Posterior cingulate gyrus (tissue), 11 donors: ENCODE measurements around the gene HIBCH.
"Not testable (repeated sequence)": the region's sequence is repeated elsewhere in the genome, so short reads cannot be mapped to it uniquely, and the experiment has no call there.

ENCODE experiments used
- DNase-seq, 10 donors: peaks; one replicate each; pipeline versions ENCODE4 v3.0.0 to v3.0.0-alpha.2; 2020 to 2021; ENCODE audit warnings: mixed read lengths in 3 of 10
- intact Hi-C: fragments of 100-400 bp; cut with DNase I; formaldehyde crosslinking; loops from one replicate; pipeline ENCODE4 v1.15.1; 2023

HIBCH gene

DNA sequence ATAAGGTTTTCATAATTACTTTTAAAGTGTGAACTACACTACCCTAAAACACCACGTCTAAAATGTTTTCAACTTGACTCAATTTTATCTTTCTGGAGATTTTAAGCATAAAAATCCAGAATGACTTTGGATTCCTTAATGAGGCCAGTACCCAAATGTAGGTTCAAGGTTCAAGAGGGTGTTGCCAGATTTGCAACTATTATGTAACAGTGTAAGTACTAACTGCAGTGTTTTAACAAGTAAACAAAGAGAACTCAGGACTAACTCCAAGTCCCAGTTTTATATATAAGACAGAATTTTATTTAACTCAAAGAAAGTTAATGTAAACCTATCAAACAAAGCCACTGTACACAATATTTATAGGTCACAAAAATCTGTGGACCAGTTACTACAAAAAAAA, 5.7 kb downstream of the HIBCH start:
- no peak for DNase-seq
- intact Hi-C loops: no loop called here

DNA sequence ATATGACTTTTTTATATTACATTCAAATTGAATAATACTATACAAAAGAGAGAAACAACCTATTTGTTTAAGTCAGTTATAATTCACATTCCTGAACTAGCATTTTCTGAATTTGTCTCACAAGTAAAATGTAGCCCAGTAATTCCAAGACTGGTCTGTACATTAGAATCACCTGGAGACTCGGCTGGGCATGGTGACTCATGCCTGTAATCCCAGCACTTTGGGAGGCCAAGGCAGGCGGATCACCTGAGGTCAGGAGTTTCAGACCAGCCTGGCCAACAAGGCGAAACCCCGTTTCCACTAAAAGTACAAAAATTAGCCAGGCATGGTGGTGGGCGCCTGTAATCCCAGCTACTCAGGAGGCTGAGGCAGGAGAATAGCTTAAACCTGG, 7.0 kb downstream of the HIBCH start:
- peak in 1 of 10 donors; percentile 48 for DNase-seq
- intact Hi-C loops: not testable (repeated sequence)

DNA sequence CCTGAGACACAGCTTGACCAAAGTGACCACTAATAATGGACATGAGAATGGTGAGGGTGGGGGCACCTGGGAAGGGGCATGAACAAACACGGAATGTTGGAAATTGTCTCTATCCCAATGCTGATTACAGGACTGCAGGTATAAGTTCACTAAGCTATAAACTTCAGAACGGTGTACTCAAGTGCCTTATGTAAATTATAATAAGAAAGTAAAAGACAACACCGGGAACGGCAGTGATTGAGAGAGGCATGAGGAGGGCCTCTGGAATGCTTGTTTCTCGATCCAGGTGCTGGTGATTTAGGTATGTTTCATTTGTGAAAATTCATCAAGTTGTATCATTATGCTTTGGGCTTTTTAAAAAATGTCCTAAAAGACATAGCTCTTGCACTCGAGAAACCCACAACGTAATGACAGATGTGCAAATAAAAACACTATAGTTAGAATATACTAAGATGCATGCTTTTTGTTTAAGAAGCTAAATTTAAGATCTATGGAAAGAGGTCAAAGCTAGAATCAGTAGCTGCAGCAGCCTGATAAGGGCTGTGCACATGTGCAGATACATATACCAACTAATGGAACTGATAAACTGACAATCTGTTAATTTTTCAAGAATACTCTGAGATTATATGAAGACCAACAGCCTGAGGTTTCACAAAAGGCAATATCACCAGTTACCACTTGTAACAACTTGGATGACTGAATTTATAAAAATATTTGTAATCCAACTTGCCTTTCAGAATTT, 7.6 kb downstream of the HIBCH start:
- DNase-seq: no peak
- intact Hi-C loops: no loop called here

GRCh38 chr2:190308031-190308430, 11.6 kb downstream of the HIBCH start:
- no peak for DNase-seq
- intact Hi-C loops: no loop called here

- DNase-seq: no peak
- intact Hi-C loops: no loop called here
Observed at GRCh38 chr2:190304404-190304803, 15.2 kb downstream of the HIBCH start.

GRCh38 chr2:190303647-190304046, 16.0 kb downstream of the HIBCH start:
- intact Hi-C loops: no loop called here
- DNase-seq: no peak

DNA sequence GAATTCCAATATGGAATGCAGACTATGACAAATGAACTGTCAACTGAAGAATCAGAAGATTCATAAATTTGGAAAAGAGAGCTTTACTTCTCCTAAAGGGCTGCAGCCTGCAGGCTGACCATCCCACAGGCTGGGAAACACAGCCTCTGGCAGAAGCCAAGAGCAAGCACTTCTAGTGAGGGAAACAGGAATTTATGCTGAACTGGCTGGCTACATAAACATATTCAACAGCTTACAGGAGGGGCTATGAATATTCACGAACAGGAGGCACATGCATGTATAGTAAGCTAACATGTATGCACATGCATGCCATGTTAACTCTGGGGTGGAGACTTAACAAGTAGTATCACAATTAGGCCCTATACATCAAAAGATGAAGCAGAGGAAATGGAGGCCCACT, 17.6 kb downstream of the HIBCH start:
- intact Hi-C loops: no loop called here

DNA sequence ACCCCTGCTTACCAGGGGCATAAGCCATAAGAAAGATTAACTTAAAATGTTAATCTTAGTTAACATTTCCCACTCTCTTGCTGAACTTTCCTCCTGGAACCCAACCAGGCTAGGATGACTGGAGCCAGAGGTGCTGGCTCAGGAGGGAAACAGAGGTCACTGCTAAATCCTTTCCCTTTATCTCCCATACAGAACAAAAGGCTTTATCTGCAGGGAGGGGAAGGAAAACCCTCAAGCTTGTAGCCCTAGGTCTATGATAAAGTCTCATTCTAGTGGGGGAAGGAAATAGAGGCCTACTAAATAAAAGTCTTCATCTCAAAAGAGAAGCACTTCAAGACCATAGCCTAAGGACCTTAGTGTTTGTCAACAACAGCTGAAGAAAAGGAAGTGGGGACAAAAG, 18.6 kb downstream of the HIBCH start:
- intact Hi-C loops: no loop called here
- DNase-seq: no peak

More for the DNA sequence above, 17.6 kb downstream of the HIBCH start:
- DNase-seq: no peak

GRCh38 chr2:190297880-190298279, 21.7 kb downstream of the HIBCH start:
- intact Hi-C loops: not testable (repeated sequence)

DNA sequence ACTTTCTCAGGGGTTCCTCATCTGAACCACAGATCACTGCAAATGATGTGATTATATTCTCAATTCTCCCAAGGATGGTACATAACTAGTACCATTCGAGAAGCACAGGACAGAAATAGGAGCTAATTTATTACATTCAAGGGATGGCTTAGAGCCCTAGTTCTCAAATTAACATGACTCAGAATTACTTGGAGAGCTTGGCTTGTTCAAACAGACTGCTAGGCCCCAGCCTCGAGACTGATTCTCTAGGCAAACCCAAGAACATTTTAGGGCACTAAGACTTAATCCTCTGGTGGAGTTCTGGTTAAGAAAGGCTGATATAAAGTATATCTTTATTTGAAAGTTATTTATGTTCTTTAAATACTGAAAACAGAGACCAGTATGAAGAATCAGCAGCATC, 35.8 kb downstream of the HIBCH start:
- intact Hi-C loops: no loop called here

More at GRCh38 chr2:190297880-190298279, 21.7 kb downstream of the HIBCH start:
- DNase-seq: not testable (repeated sequence)

DNA sequence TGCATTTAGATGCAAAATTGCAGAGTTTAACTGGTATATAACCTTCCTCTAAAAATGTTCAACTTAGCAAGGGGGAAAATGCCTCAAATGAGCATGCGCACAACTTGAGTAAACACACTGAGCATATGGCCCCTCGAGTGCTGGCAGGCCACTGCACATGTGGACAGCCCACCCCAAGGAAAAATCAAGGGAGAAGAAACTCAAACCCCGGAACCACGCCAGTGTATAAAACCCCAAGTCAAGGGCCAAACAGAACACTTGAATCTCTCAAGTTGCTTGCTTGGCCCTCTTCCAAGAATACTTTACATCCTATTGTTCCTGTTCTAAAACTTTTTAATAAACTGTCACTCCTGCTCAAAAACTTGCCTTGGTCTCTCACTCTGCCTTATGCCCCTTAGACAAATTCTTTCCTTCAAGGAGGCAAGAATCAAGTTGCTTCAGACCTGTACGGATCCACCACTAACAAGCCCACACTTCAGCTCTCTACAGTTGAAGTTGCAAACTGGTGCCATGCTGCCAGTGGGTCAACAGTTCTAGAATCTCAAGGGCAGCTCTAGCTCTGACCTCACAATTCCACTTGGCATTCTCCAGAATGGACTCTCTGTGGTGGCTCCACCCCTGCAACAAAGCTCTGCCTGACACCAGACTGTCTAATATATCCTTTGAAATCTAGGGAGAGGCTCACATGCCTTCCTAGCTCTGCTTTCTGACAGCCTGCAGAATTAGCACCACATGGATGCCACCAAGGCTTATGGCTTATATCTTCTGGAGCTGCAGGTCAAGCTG, 38.9 kb downstream of the HIBCH start:
- intact Hi-C loops: no loop called here

More for the DNA sequence above, 35.8 kb downstream of the HIBCH start:
- no peak for DNase-seq

DNA sequence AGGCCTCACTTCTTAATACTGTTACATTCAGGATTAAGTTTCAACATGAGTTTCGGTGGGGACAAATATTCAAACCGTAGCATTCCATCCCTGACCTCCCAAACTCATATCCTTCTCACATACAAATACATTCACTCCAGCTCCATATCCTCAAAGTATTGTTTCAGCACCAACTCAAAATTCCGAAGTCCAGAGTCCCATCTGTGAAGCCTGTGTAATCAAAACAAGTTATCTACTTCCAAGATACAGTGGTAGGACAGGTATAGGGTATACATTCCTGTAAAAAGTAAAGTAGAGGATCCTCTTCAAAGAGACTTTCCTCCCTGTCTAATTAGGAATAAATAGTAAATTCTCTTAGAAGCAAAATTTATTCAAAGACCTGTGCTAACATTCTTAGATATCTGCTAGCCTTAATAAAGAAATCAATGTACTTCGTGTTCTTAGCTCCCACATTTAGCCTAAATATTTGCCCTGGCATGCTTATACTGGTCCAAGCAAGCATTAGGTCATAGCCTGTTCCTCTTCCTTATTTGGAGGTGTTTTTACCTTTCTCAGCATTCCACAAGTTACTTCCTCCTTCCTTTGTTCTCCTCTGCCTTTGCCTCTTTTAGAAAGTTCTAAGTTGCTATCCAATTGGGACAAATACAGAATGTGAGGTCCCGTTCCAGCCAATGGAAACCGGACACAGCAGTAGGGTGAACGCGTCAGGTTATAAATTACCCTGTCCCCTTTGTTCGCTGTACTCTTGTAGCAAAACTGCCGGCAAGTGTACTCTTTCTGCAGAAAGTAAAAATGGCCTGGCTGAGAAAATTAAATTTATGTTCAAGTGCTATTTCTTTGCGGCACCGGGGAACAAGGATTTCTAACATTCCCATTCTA, 40.1 kb downstream of the HIBCH start:
- not testable (repeated sequence) for DNase-seq
- intact Hi-C loops: loop anchor here (5.0 kb wide), 2 partner anchors 97 to 192 kb away; a partner anchor contains a TSS

More for the DNA sequence above, 38.9 kb downstream of the HIBCH start:
- no peak for DNase-seq

GRCh38 chr2:190277234-190278112, 42.2 kb downstream of the HIBCH start:
- DNase-seq: no peak
- intact Hi-C loops: loop anchor here (5.0 kb wide), 2 partner anchors 95 to 190 kb away; a partner anchor contains a TSS

DNA sequence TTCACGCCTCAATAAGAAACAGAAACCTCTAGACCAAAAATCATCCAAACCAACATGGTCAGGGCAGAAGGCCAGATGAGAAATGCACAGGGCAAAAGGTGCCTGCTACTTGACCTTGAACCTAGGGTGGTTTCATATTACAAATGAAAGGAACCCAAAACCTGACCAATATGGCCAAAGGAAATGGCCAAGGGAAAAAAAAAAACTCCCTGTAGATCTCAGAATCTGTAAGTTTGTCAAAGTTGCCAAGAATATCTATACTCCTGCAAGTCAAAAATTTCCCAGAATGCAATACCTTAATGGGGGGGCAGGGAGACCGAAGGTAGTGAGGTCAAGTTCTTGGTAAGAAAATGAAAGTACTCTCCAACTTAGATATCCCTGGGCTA, 47.2 kb downstream of the HIBCH start:
- intact Hi-C loops: no loop called here
- DNase-seq: no peak

GRCh38 chr2:190271783-190272456, 47.7 kb downstream of the HIBCH start:
- intact Hi-C loops: no loop called here
- DNase-seq: no peak

- intact Hi-C loops: no loop called here
- DNase-seq: no peak
Observed at GRCh38 chr2:190270298-190270697, 49.3 kb downstream of the HIBCH start.

DNA sequence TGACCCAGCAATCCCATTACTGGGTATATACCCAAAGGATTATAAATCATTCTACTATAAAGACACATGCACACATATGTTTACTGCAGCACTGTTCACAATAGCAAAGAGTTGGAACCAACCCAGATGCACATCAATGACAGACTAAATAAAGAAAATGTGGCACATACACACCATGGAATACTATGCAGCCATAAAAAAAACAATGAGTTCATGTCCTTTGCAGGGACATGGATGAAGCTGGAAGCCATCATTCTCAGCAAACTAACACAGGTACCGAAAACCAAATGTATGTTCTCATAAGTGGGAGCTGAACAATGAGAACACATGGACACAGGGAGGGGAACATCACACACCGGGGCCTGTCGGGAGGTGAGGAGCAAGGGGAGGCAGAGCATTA, 49.9 kb downstream of the HIBCH start:
- intact Hi-C loops: not testable (repeated sequence)

GRCh38 chr2:190267302-190267701, 52.3 kb downstream of the HIBCH start:
- DNase-seq: no peak
- intact Hi-C loops: no loop called here

More for the DNA sequence above, 49.9 kb downstream of the HIBCH start:
- DNase-seq: not testable (repeated sequence)

DNA sequence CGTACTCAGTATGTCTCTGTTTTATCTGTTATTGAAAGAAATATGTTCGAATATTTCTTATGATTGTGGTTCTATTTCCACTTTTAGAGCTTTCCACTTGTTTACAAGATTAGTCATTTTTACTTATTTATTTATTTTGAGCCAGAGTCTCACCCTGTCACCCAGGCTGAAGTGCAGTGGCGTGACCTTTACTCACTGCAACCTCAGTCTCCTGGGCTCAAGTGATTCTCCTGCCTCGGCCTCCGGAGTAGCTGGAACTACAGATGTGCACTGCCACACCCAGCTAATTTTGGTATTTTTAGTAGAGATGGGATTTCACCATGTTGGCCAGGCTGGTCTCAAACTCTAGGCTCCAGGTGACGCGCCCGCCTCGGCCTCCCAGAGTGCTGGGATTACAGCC, 53.3 kb downstream of the HIBCH start:
- no peak for DNase-seq
- intact Hi-C loops: no loop called here
